ENCODE data around the gene IPP. TPM values are rescaled to one million over a fixed set of nuclear protein-coding genes. Genes with fewer than 3 reads are reported as not detected.

IPP gene
- total and polyA plus RNA-seq, 2 of the 8 experiments (the other 6 are each of a cell fraction or from before 2014, with no cell fraction given), result 1.4 to 5.6 TPM

GRCh38 chr1:45716700-45717099, 33.8 kb downstream of the IPP start (continued):
- TF ChIP-seq CHD7 (IDR thresholded peaks at IDR 0.05; ENCODE audit: insufficient replicate concordance, low read length) (no peak), ZNF274 (IDR thresholded peaks at IDR 0.05; ENCODE audit: borderline replicate concordance, extremely low read depth, low read length) (no peak), BCL11A (IDR thresholded peaks at IDR 0.05; ENCODE audit: low read depth in 2 of 2, low read length in 2 of 2) (no peak)
